T-cell (primary cell): Measurements from ENCODE around the gene ANKH. TPM values are rescaled to one million over a fixed set of nuclear protein-coding genes. Genes with fewer than 3 reads are reported as not detected.

Experiments
- ATAC-seq, 4 experiments: fragments of 200-7000 bp in 3 of 4; fragments of 150-1000 bp in 1 of 4; cut with Tn5 transposase; replicated peaks in 1 of 4; 1 replicate in 3 of 4; 2 replicates in 1 of 4; pipeline ENCODE4 v1.10.0; 2021; ENCODE audit warnings: moderate library complexity in 3 of 4, mild to moderate bottlenecking in 2 of 4, moderate number of reproducible peaks in 1 of 4
- CTCF ChIA-PET, 2 donors: fragments of 300-600 bp; sonication (Branson Sonifier 250); formaldehyde crosslinking; loops; one replicate each; lab custom pipeline; 2022; ENCODE audit warnings: antibody characterized with exemption in 2 of 2; lab: Charles Lee
- POLR2A ChIA-PET, 2 donors: fragments of 300-600 bp; sonication (Branson Sonifier 250); formaldehyde crosslinking; loops; one replicate each; lab custom pipeline; 2022; ENCODE audit warnings: antibody characterized with exemption in 2 of 2; lab: Charles Lee
- DNase-seq, 35 experiments: peaks; one replicate each; pipeline versions ENCODE4 v3.0.0 to v3.0.0-alpha.2; 2013 to 2023
- H3K27ac ChIP-seq: one replicate; pipeline ENCODE4 v1.5.1; 2013; ENCODE audit warnings: low read length
- H3K27me3 ChIP-seq, 2 experiments: replicated peaks in 1 of 2; 1 replicate in 1 of 2; 2 replicates in 1 of 2; pipeline versions ENCODE4 v1.6.1 to v1.7.0; 2013; ENCODE audit warnings: low read length in 1 of 2, mixed read lengths in 1 of 2; ENCODE audit not compliant: control insufficient read depth in 2 of 2, insufficient read depth in 2 of 2; ENCODE audit errors: extremely low read depth in 1 of 2
- H3K36me3 ChIP-seq, 2 donors: 1 replicate in 1 of 2; 2 replicates in 1 of 2; pipeline versions ENCODE4 v1.6.1 to v1.7.0; 2013; ENCODE audit warnings: low read length in 1 of 2; ENCODE audit not compliant: control insufficient read depth in 2 of 2, insufficient read depth in 1 of 2; ENCODE audit errors: extremely low read depth in 1 of 2
- H3K4me1 ChIP-seq, 2 experiments: 1 replicate in 1 of 2; 2 replicates in 1 of 2; pipeline versions ENCODE4 v1.6.1 to v1.7.0; 2013; ENCODE audit warnings: low read length in 2 of 2, mixed read lengths in 1 of 2; ENCODE audit not compliant: insufficient read depth in 2 of 2, control insufficient read depth in 1 of 2; ENCODE audit errors: extremely low read depth in 1 of 2
- H3K4me3 ChIP-seq, 2 donors: 1 replicate in 1 of 2; 2 replicates in 1 of 2; pipeline versions ENCODE4 v1.5.1 to v1.7.0; 2013; ENCODE audit warnings: mild to moderate bottlenecking in 2 of 2, low read length in 1 of 2, moderate library complexity in 1 of 2; ENCODE audit not compliant: control insufficient read depth in 1 of 2; ENCODE audit errors: extremely low read depth in 1 of 2
- H3K9me3 ChIP-seq: 2 replicates; pipeline ENCODE4 v1.7.0; 2013
- H3K27ac Mint-ChIP-seq, 2 donors: one replicate each; pipeline ENCODE4 v1.8.0; 2020 to 2021; ENCODE audit warnings: mild to moderate bottlenecking in 2 of 2, mixed read lengths in 2 of 2
- H3K27me3 Mint-ChIP-seq, 2 donors: one replicate each; pipeline ENCODE4 v1.8.0; 2021 to 2022; ENCODE audit warnings: mixed read lengths in 2 of 2
- H3K36me3 Mint-ChIP-seq: one replicate; pipeline ENCODE4 v1.8.0; 2021; ENCODE audit warnings: mixed read lengths
- H3K4me1 Mint-ChIP-seq, 3 donors: one replicate each; pipeline ENCODE4 v1.8.0; 2020 to 2022; ENCODE audit warnings: mixed read lengths in 3 of 3, mild to moderate bottlenecking in 1 of 3
- H3K4me3 Mint-ChIP-seq, 3 donors: one replicate each; pipeline ENCODE4 v1.8.0; 2020 to 2022; ENCODE audit warnings: mild to moderate bottlenecking in 3 of 3, mixed read lengths in 3 of 3, moderate library complexity in 3 of 3
- H3K9me3 Mint-ChIP-seq, 3 donors: one replicate each; pipeline ENCODE4 v1.8.0; 2020 to 2022; ENCODE audit warnings: mixed read lengths in 3 of 3
- WGBS: methylation state at CpG from one replicate; pipeline ENCODE4 v1.1.5; 2013; ENCODE audit warnings: missing lambda C conversion rate; ENCODE audit not compliant: insufficient coverage; 5-methylcytosine and 5-hydroxymethylcytosine counted together
- total RNA-seq, 35 experiments: library from RNA in 6 of 35; stranded (reverse) in 6 of 35; fragments of 120-200 nt in 1 of 35; gene quantifications; one replicate each; pipeline versions ENCODE4 v1.2.1 to v1.2.4 and lab custom pipeline; 2013 to 2026

The ANKH gene
- total RNA-seq, 5 donors from 2014 or later (not counting 1 experiment from before 2014, with no cell fraction given), result 98.9 to 200 (median 167) TPM

GRCh38 chr5:14893381-14893780 lies 21.8 kb upstream of the ANKH start:
- Mint-ChIP-seq H3K4me3 (no peak overlapping the region), H3K27me3 (no peaks in the 10 kb centered on the region), H3K4me1 (no peaks in the 10 kb centered on the region), H3K36me3 (no peaks in the 10 kb centered on the region), H3K9me3 (no peaks in the 10 kb centered on the region), H3K27ac (no peak overlapping the region)
- no peak overlapping the region for H3K27ac ChIP-seq
- ChIA-PET POLR2A (no interaction called here), CTCF (no interaction called here)
- no peaks in the 10 kb centered on the region for H3K36me3 ChIP-seq
- H3K27me3 ChIP-seq, result peaks cover 0 to 5% of the 10 kb centered on the region in 2 experiments
- no peak overlapping the region for H3K4me3 ChIP-seq
- no peak for DNase-seq
- H3K4me1 ChIP-seq, result no peaks in the 10 kb centered on the region
- ATAC-seq, result no peak
- H3K9me3 ChIP-seq, result no peaks in the 10 kb centered on the region

- CTCF ChIA-PET, result interaction anchor here in 1 of 2 donors (0.6 kb wide), 1 partner anchor 52 kb away, joined by 5 read pairs; no protein-coding TSS in a partner anchor
Observed at GRCh38 chr5:14890846-14891245, 19.3 kb upstream of the ANKH start.

GRCh38 chr5:14884062-14884612 lies 12.6 kb upstream of the ANKH start:
- Histone ChIP-seq H3K27me3 (peaks cover 0 to 10% of the 10 kb centered on the region in 2 experiments), H3K4me1 (no peaks in the 10 kb centered on the region), H3K9me3 (no peaks in the 10 kb centered on the region), H3K27ac (no peak overlapping the region), H3K4me3 (no peak overlapping the region), H3K36me3 (no peaks in the 10 kb centered on the region)
- Mint-ChIP-seq H3K27me3 (peaks cover 2 to 7% of the 10 kb centered on the region in 2 donors), H3K27ac (no peak overlapping the region), H3K4me1 (no peaks in the 10 kb centered on the region), H3K36me3 (no peaks in the 10 kb centered on the region), H3K9me3 (no peaks in the 10 kb centered on the region), H3K4me3 (no peak overlapping the region)
- 80% methylated on average over 1 of the region's 4 CpGs for WGBS
- no peak for DNase-seq
- ChIA-PET CTCF (no interaction called here), POLR2A (no interaction called here)
- no peak for ATAC-seq

More at GRCh38 chr5:14890846-14891245, 19.3 kb upstream of the ANKH start:
- Histone ChIP-seq H3K27me3 (peaks cover 0 to 3% of the 10 kb centered on the region in 2 experiments), H3K27ac (no peak overlapping the region), H3K9me3 (no peaks in the 10 kb centered on the region), H3K36me3 (no peaks in the 10 kb centered on the region), H3K4me3 (no peak overlapping the region), H3K4me1 (no peaks in the 10 kb centered on the region)
- no peaks in the 10 kb centered on the region for H3K4me1 Mint-ChIP-seq
- no peak overlapping the region for H3K27ac Mint-ChIP-seq
- DNase-seq (no peak), ATAC-seq (no peak)
- no peaks in the 10 kb centered on the region for H3K9me3 Mint-ChIP-seq
- POLR2A ChIA-PET, result no interaction called here
- H3K27me3 Mint-ChIP-seq, result no peaks in the 10 kb centered on the region
- WGBS, result 92% methylated on average over 2 of the region's 5 CpGs
- H3K4me3 Mint-ChIP-seq, result no peak overlapping the region
- no peaks in the 10 kb centered on the region for H3K36me3 Mint-ChIP-seq

GRCh38 chr5:14882658-14883580 lies 11.3 kb upstream of the ANKH start:
- no peak overlapping the region for H3K27ac ChIP-seq
- Mint-ChIP-seq H3K4me1 (peaks cover 2 to 3% (median 2%) of the 10 kb centered on the region in 3 donors), H3K36me3 (no peaks in the 10 kb centered on the region), H3K27ac (no peak overlapping the region), H3K4me3 (no peak overlapping the region), H3K27me3 (peaks cover 5 to 9% of the 10 kb centered on the region in 2 donors), H3K9me3 (no peaks in the 10 kb centered on the region)
- no peak overlapping the region for H3K4me3 ChIP-seq
- H3K36me3 ChIP-seq, result no peaks in the 10 kb centered on the region
- H3K9me3 ChIP-seq, result no peaks in the 10 kb centered on the region
- H3K27me3 ChIP-seq, result peaks cover 0 to 13% of the 10 kb centered on the region in 2 experiments
- ATAC-seq (no peak), DNase-seq (no peak)
- no peaks in the 10 kb centered on the region for H3K4me1 ChIP-seq
- WGBS, result 82% methylated on average over 6 of the region's 10 CpGs
- POLR2A ChIA-PET, result interaction anchor here in 1 of 2 donors (0.6 kb wide), 1 partner anchor 15 kb away, joined by 4 read pairs; no protein-coding TSS in a partner anchor
- CTCF ChIA-PET, result no interaction called here

GRCh38 chr5:14881826-14882225 lies 10.2 kb upstream of the ANKH start:
- peaks cover 5 to 9% of the 10 kb centered on the region in 2 donors for H3K27me3 Mint-ChIP-seq
- DNase-seq (no peak), ATAC-seq (no peak)
- H3K27ac Mint-ChIP-seq, result no peak overlapping the region
- Histone ChIP-seq H3K4me1 (no peaks in the 10 kb centered on the region), H3K27ac (no peak overlapping the region), H3K9me3 (no peaks in the 10 kb centered on the region), H3K27me3 (peaks cover 0 to 13% of the 10 kb centered on the region in 2 experiments), H3K36me3 (no peaks in the 10 kb centered on the region), H3K4me3 (no peak overlapping the region)
- peaks cover 3 to 6% (median 6%) of the 10 kb centered on the region in 3 donors for H3K4me1 Mint-ChIP-seq
- no peaks in the 10 kb centered on the region for H3K9me3 Mint-ChIP-seq
- ChIA-PET POLR2A (no interaction called here), CTCF (no interaction called here)
- no peaks in the 10 kb centered on the region for H3K36me3 Mint-ChIP-seq
- WGBS, result 84% methylated on average over 5 of the region's 9 CpGs
- no peak overlapping the region for H3K4me3 Mint-ChIP-seq

- ChIA-PET CTCF (interaction anchor here in 1 of 2 donors (0.6 kb wide), 2 partner anchors 119 to 220 kb away, joined by 6 read pairs; no protein-coding TSS in a partner anchor), POLR2A (no interaction called here)
- no peaks in the 10 kb centered on the region for H3K36me3 Mint-ChIP-seq
- ATAC-seq (no peak), DNase-seq (no peak)
- H3K27ac ChIP-seq, result no peak overlapping the region
- no peaks in the 10 kb centered on the region for H3K9me3 ChIP-seq
- no peaks in the 10 kb centered on the region for H3K36me3 ChIP-seq
- H3K27me3 ChIP-seq, result peaks cover 0 to 13% of the 10 kb centered on the region in 2 experiments
- 56% methylated on average over 1 of the region's 1 CpG for WGBS
- H3K4me1 Mint-ChIP-seq, result peaks cover 3 to 6% (median 6%) of the 10 kb centered on the region in 3 donors
- no peaks in the 10 kb centered on the region for H3K4me1 ChIP-seq
- H3K4me3 ChIP-seq, result no peak overlapping the region
- H3K4me3 Mint-ChIP-seq, result no peak overlapping the region
- no peaks in the 10 kb centered on the region for H3K9me3 Mint-ChIP-seq
- H3K27me3 Mint-ChIP-seq, result peaks cover 5 to 9% of the 10 kb centered on the region in 2 donors
- H3K27ac Mint-ChIP-seq, result no peak overlapping the region
Observed at GRCh38 chr5:14880688-14881087, 9.1 kb upstream of the ANKH start.
